WI38 (cell line): ENCODE measurements around the gene VRK1.
"Not testable (repeated sequence)": the region's sequence is repeated elsewhere in the genome, so short reads cannot be mapped to it uniquely, and the experiment has no call there.

Experiments used
- H3K4me3 ChIP-seq: 2 replicates; pipeline ENCODE4 v1.5.1; 2011; ENCODE audit warnings: low read depth, mild to moderate bottlenecking, control low read depth, low read length
- TF ChIP-seq, protein P1 (sequence below): IDR thresholded peaks from 2 replicates; pipeline ENCODE4 v1.5.1; 2012; ENCODE audit warnings: low read depth, mild to moderate bottlenecking, control low read depth, low read length

The VRK1 gene

DNA sequence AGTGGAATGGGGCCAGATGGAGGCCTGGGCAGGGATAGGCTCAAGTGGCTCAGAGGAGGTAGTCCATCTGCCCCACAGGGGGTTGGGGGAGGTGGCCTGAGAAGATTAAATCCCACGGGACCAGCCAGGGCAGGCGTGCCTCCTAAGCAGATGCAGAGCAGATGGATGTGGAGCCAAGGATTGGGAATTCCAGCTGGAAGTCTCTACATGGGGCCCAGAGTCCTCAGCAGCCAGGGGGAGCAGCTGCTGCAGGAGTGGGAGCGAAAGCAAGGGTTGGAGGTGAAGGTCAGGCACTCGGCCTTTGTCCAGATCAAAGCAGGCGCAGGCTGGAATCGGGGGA is 42.4 kb upstream of the VRK1 start:
- TF ChIP-seq, protein P1, sequence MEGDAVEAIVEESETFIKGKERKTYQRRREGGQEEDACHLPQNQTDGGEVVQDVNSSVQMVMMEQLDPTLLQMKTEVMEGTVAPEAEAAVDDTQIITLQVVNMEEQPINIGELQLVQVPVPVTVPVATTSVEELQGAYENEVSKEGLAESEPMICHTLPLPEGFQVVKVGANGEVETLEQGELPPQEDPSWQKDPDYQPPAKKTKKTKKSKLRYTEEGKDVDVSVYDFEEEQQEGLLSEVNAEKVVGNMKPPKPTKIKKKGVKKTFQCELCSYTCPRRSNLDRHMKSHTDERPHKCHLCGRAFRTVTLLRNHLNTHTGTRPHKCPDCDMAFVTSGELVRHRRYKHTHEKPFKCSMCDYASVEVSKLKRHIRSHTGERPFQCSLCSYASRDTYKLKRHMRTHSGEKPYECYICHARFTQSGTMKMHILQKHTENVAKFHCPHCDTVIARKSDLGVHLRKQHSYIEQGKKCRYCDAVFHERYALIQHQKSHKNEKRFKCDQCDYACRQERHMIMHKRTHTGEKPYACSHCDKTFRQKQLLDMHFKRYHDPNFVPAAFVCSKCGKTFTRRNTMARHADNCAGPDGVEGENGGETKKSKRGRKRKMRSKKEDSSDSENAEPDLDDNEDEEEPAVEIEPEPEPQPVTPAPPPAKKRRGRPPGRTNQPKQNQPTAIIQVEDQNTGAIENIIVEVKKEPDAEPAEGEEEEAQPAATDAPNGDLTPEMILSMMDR = no peak
- no peak overlapping the region for H3K4me3 ChIP-seq

DNA sequence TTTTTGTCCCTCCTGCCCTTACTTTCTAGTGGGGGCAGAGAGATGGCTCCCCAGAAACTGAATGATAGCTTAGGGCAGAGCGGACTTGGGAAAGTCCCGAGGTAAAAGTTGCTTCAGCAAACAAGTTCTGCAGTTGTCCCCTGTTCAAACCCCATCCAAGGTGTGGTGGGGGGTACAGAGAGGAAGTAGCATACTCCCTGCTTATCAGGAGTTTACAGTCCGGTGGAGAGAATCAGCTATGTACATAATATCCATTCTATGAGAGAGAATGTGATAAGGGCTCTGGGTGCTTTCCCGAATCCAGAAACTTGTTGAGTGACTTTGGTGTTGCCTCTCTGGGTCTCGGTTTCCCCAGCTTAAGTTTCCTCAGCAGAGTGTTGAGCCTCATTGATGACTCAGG is 40.4 kb upstream of the VRK1 start:
- no peak overlapping the region for H3K4me3 ChIP-seq

DNA sequence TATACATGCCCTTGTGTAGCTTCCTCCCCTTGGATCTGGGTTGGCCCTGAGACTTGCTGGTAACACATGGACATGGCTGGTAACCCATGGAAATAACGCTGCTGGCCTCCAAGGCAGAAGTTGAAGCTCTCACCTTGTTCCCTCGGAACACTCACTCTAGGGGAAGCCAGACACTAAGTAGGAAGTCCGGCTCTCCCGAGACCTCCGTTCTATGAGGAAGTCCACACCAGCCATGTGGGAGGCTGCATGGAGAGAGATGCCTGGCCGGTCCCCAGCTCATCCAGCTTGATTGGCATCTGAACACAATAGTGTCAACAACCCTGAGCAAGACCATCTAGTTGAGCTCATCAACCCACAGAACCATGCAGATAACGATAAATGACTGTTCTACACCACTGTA is 39.7 kb upstream of the VRK1 start:
- TF ChIP-seq, protein P1 = no peak
- no peak overlapping the region for H3K4me3 ChIP-seq

More for the DNA sequence above, 40.4 kb upstream of the VRK1 start:
- TF ChIP-seq, protein P1 = no peak

DNA sequence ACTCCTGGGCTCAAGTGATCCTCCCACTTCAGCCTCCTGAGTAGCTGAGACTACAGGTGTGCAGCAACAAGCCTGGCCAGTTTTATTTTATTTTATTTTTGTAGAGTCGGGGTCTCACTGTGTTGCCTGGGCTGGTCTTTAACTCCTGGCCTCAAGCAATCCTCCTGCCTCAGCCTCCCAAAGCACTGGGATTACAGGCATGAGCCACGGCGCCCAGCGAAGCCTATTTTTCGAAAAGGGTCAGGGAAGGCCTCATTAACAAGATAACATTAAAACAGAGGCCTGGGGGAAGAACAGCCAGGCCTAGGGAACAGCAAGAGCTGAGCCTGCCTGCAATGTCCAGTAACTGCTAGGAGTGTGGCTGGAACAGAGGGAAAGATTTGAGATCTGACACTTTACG is 36.1 kb upstream of the VRK1 start:
- TF ChIP-seq, protein P1 = no peak
- H3K4me3 ChIP-seq = no peak overlapping the region

DNA sequence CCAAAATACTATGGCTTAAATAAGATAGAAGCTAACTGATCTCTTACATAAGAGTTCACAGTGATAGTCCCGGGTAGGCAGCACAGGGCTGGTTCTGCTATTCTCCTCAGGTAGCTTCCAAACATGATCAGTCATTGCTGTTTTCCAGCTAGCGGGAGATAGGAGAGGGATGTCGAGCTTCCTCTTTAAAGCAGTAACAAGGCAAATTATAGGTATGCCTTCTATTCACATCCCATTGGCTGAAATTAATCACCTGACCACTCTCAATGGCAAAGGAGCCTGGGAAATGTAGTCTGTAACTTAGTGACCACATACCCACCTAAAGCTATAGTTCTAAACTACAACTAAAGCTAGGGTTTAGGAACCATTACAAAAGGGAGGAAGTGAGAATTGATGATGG is 34.5 kb upstream of the VRK1 start:
- no peak overlapping the region for H3K4me3 ChIP-seq
- TF ChIP-seq, protein P1 = no peak

DNA sequence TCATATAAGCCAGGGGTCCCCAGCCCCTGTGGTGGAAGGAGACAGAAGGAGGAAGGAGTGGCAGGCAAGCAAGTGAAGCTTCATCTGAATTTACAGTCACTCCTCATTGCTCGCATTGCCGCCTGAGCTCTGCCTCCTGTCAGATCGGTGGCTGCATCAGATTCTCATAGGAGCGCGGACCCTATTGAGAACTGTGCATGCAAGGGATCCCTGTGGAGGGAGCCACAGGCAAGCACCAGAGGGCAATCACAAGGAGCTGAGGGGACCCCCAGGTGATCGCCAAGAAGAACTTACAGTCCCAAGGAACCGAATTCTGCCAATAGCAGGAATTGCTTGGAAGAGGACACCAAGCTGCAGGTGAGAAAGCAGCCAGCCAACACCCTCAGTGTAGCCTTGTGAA is 33.2 kb upstream of the VRK1 start:
- no peak overlapping the region for H3K4me3 ChIP-seq
- TF ChIP-seq, protein P1 = no peak

DNA sequence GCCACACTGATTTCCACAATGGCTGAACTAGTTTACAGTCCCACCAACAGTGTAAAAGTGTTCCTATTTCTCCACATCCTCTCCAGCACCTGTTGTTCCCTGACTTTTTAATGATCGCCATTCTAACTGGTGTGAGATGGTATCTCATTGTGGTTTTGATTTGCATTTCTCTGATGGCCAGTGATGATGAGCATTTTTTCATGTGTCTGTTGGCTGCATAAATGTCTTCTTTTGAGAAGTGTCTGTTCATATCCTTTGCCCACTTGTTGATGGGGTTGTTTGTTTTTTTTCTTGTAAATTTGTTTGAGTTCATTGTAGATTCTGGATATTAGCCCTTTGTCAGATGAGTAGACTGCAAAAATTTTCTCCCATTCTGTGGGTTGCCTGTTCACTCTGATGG is 32.0 kb upstream of the VRK1 start:
- H3K4me3 ChIP-seq = not testable (repeated sequence)

DNA sequence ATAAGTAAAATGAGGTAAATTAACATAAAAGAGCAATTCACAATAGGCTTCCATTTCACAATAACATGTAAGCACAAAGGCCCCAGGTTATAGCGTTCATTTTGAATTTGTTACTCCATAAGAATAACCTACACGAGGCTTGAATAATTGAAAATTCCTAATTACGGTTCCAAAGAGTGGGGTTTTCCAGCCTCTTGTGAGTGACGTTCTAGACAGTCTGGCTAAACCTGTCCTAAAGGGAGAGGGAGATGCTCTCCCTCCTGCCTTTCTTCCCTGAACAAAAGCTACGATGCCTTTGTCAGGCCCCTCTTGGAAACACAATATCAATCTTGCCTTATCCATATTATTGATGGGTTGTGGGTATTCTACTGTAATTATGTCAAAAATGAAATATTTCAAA is 24.3 kb upstream of the VRK1 start:
- H3K4me3 ChIP-seq = no peak overlapping the region
- TF ChIP-seq, protein P1 = no peak
